LoVo (cell line): ENCODE data around the gene POTEB2.
"Not testable (repeated sequence)": the region's sequence is repeated elsewhere in the genome, so short reads cannot be mapped to it uniquely, and the experiment has no call there.

Experiments used
- DNase-seq: peaks from one replicate; pipeline ENCODE4 v3.0.0-alpha.2; 2016; ENCODE audit warnings: low spot score

POTEB2 gene

GRCh38 chr15:20866214-20866613 lies at the start of gene POTEB2:
POTEB2 (minus strand) TSS chr15:20866314; CDS start chr15:20866281, 33 bp downstream.
- not testable (repeated sequence) for DNase-seq

- DNase-seq, result not testable (repeated sequence)
Observed at GRCh38 chr15:20879916-20880315, 13.8 kb upstream of the POTEB2 start.

DNA sequence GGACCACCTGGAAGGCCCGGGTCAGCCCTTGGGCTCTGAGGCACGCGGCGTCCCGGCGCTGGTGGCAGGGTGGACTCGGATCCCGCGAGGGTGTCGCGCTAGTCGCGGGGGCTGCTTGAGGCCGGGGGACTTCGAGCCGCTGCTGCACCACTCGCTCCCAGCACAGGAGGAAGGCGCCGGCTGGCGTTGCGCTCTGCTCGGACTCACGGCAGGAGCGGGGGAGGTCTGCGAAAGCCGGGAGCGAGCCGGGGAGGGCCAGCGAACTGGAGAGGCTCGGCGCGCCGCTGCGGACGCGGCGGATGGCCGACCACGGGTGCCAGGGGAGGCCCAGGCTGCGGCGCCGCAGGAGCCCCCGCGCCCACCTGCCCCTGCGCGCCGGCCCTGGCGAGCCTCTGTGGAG lies 12.3 kb upstream of the POTEB2 start:
- not testable (repeated sequence) for DNase-seq

- DNase-seq, result not testable (repeated sequence)
Observed at GRCh38 chr15:20877819-20878218, 11.7 kb upstream of the POTEB2 start.
